Testis (tissue), 3 donors: ENCODE measurements around the gene TP53I11. TPM values are rescaled to one million over a fixed set of nuclear protein-coding genes. Genes with fewer than 3 reads are reported as not detected.

ENCODE experiments used
- DNase-seq: peaks from one replicate; pipeline ENCODE4 v3.0.0-alpha.2; 2019
- H3K27ac ChIP-seq, 2 donors: fragments of 200-600 bp; sonication (generic); one replicate each; pipeline ENCODE4 v1.5.1; 2019
- H3K27me3 ChIP-seq: fragments of 200-600 bp; sonication (generic); one replicate; pipeline ENCODE4 v1.5.1; 2019
- H3K36me3 ChIP-seq: fragments of 200-600 bp; sonication (generic); one replicate; pipeline ENCODE4 v1.5.1; 2017; ENCODE audit warnings: low read depth; ENCODE audit errors: missing control alignments
- H3K4me1 ChIP-seq: fragments of 200-600 bp; sonication (generic); one replicate; pipeline ENCODE4 v1.5.1; 2019
- H3K4me3 ChIP-seq, 2 donors: fragments of 200-600 bp; sonication (generic); one replicate each; pipeline ENCODE4 v1.5.1; 2017 to 2019
- H3K9me3 ChIP-seq: fragments of 200-600 bp; sonication (generic); one replicate; pipeline ENCODE4 v1.5.1; 2017
- POLR2A ChIP-seq: fragments of 450-650 bp; IDR thresholded peaks from one replicate; pipeline ENCODE4 v1.6.1; 2017; ENCODE audit warnings: antibody characterized with exemption, mild to moderate bottlenecking, moderate library complexity
- WGBS, 2 donors: methylation state at CpG; one replicate each; pipeline ENCODE4 v1.1.5; 2018; 5-methylcytosine and 5-hydroxymethylcytosine counted together
- intact Hi-C: fragments of 100-400 bp; cut with DNase I; formaldehyde crosslinking; loops from one replicate; pipeline ENCODE4 v1.15.1; 2023; ENCODE audit warnings: low total_unique reads
- polyA plus RNA-seq: library from polyadenylated mRNA; stranded (reverse); fragments of 350-450 nt; fragmentation: Illumina TruSeq; extraction: RNeasy Lipid Tissue Mini Kit (QIAGEN cat#74804); gene quantifications from one replicate; pipeline ENCODE4 v1.2.3, GENCODE V29; 2014; ENCODE audit warnings: low read depth, low replicate concordance; ENCODE audit not compliant: insufficient read depth
- total RNA-seq, 2 donors: library from RNA; depleted of rRNA; stranded (reverse); fragments of >200 nt; gene quantifications; one replicate each; pipeline ENCODE4 v1.2.3, GENCODE V29; 2016
- TF ChIP-seq, protein P1 (sequence below), 3 experiments: fragments of 450-650 bp in 2 of 3; fragments of 200-600 bp in 1 of 3; sonication (generic) in 1 of 3; IDR thresholded peaks; one replicate each; pipeline ENCODE4 v1.5.1; 2016 to 2019; ENCODE audit warnings: antibody characterized with exemption in 3 of 3, mild to moderate bottlenecking in 2 of 3, moderate library complexity in 1 of 3

The TP53I11 gene
- total and polyA plus RNA-seq, 3 donors from 2014 or later = 19.9 to 29.7 (median 28.7) TPM

DNA sequence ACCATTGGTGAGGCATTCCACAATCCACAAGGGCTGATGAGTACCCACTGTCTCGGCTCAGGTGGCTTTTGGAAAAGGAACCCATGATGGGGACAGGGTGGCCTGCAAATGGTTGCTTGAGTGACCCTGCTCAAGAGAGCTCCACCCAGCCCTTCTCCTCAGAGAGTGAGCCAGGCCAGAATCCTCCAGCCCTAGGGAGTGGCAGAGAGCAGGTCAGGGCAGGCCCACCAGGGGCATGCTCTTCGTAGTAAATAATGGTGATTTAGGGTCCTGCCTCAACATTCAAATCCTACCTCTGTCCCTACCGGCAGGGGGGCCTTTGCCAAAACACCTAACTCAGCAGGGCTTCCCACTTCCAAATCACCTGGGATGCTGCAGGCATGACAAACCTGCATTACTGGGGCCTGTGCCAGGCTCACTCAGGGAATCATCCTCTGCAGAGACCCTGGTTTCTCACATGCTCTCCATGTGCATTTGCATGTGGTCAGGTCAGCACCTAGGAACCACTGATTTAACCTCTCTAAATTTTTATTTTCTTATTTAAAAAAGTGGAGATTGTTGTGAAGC, 17.3 kb upstream of the TP53I11 start:
- intact Hi-C loops = no loop called here

DNA sequence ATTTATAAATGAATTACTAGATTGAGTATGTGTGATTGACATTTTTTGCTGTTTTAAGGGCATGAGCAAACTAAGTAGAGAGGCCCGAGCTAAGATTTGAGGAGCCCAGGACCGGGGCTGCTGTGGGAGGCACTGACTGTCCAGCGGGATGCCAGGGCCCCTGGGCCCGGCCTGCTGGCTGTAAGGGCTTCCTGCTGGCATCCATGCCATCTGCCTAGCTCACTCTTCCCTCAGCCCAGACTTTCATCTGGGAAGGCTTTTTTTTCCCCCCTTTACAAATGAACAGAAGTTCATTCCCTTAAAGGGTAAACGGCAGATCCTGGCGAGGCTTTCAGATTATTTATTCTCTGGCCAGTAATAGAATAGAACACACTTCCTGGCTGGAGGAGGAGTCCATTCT, 16.0 kb upstream of the TP53I11 start:
- Histone ChIP-seq H3K9me3 (no peaks in the 10 kb centered on the region), H3K36me3 (no peaks in the 10 kb centered on the region), H3K4me3 (no peak overlapping the region), H3K4me1 (no peaks in the 10 kb centered on the region), H3K27me3 (no peaks in the 10 kb centered on the region), H3K27ac (no peak overlapping the region)
- no peak for DNase-seq
- TF ChIP-seq, protein P1, sequence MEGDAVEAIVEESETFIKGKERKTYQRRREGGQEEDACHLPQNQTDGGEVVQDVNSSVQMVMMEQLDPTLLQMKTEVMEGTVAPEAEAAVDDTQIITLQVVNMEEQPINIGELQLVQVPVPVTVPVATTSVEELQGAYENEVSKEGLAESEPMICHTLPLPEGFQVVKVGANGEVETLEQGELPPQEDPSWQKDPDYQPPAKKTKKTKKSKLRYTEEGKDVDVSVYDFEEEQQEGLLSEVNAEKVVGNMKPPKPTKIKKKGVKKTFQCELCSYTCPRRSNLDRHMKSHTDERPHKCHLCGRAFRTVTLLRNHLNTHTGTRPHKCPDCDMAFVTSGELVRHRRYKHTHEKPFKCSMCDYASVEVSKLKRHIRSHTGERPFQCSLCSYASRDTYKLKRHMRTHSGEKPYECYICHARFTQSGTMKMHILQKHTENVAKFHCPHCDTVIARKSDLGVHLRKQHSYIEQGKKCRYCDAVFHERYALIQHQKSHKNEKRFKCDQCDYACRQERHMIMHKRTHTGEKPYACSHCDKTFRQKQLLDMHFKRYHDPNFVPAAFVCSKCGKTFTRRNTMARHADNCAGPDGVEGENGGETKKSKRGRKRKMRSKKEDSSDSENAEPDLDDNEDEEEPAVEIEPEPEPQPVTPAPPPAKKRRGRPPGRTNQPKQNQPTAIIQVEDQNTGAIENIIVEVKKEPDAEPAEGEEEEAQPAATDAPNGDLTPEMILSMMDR (IDR thresholded peaks at IDR 0.05) = no peak
- no peak for TF ChIP-seq POLR2A
- WGBS, 2 donors = 85 to 89% methylated on average over 6 of the region's 6 CpGs
- intact Hi-C loops = no loop called here

More for the DNA sequence above, 17.3 kb upstream of the TP53I11 start:
- Histone ChIP-seq H3K27ac (no peak overlapping the region), H3K4me3 (no peak overlapping the region), H3K27me3 (no peaks in the 10 kb centered on the region), H3K36me3 (no peaks in the 10 kb centered on the region), H3K4me1 (no peaks in the 10 kb centered on the region), H3K9me3 (no peaks in the 10 kb centered on the region)
- no peak for DNase-seq
- TF ChIP-seq, protein P1 (IDR thresholded peaks at IDR 0.05) = no peak
- TF ChIP-seq POLR2A = no peak
- WGBS, 2 donors = 85 to 96% methylated on average over 2 to 3 of the region's 3 CpGs

DNA sequence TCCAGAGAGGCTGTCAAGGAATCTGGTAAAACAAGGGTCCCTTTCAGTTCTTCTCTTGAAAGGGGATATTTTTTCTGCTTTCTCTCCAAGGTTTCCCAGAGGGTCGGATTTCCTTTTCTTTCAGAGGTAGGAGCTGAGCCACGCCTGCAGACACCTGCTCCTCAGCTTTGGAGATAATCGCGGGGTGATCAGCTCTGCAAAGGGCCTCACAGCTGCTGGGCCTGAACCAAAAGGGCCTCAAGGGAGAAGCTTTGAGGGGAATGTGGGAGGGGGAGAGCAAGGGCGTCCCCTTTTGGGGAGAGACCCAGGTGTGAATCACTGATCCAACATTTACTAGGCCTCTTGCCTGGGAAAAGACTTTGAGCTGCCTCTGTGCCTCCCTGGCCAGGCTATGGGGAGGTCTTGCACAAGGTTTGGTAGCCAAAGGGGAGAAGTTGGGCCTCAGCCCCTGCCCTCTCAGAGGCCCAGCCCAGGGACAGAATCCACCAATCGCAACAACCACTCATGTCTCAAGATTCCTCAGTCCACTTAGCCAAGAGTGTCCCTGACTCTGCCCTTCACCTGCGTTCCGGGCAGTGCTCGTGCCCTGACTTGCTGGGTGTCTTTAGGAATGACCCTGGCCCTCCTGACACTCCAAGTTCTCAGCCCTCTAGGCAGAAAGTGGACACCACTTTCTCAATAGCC, 14.0 kb upstream of the TP53I11 start:
- no peak overlapping the region for H3K27ac ChIP-seq

DNA sequence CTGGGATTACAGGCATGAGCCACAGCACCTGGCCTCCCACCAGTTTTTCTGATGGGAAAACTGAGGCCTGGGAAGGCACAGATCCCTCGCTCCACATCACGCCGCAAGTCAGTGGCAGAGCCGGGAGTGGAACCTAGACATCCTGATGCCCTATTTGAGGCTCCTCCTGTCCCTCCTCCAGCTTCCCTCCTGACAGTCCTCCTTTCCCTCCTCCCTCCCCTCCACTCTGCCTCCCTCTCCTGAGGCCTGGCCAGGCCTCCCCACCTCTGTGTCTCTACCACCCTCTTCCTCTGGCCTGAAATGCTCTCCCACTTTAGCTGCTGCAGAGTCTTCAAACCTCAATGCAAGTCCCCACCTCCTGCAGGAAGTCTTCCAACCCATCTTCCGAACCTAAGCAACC, 13.3 kb upstream of the TP53I11 start:
- intact Hi-C loops = no loop called here
- no peak overlapping the region for H3K4me3 ChIP-seq
- H3K27ac ChIP-seq = no peak overlapping the region
- no peaks in the 10 kb centered on the region for H3K9me3 ChIP-seq
- WGBS, 2 donors = 89 to 90% methylated on average over 5 of the region's 5 CpGs
- no peaks in the 10 kb centered on the region for H3K36me3 ChIP-seq
- no peak for TF ChIP-seq POLR2A
- TF ChIP-seq, protein P1 (IDR thresholded peaks at IDR 0.05) = no peak
- no peaks in the 10 kb centered on the region for H3K4me1 ChIP-seq
- DNase-seq = no peak
- H3K27me3 ChIP-seq = no peaks in the 10 kb centered on the region

More for the DNA sequence above, 14.0 kb upstream of the TP53I11 start:
- Histone ChIP-seq H3K9me3 (no peaks in the 10 kb centered on the region), H3K4me3 (no peak overlapping the region), H3K36me3 (no peaks in the 10 kb centered on the region), H3K27me3 (no peaks in the 10 kb centered on the region), H3K4me1 (no peaks in the 10 kb centered on the region)
- intact Hi-C loops = no loop called here
- DNase-seq = no peak
- 75 to 86% methylated on average over 9 of the region's 9 CpGs for WGBS, 2 donors
- no peak for TF ChIP-seq POLR2A
- TF ChIP-seq, protein P1 (IDR thresholded peaks at IDR 0.05) = no peak

DNA sequence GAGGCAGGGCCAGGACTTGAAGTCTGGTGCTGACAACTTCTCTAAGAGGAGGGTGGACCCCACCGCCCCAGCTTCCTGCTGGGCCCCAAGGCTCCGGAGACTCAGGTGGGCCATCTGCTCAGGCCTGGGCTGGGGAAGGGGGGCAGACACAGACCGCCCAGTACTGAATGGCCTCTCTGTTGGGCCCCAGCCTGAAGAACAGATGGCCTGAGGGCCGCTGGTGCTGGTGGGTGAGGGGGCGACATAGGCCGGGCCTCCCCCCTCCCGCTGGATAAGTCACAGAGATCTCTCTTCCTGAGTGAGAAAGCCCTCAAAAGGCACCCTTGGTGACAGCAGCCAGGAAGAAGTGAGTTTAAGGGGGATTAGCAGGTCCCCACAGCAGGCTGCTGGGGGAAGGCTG, 12.5 kb upstream of the TP53I11 start:
- no peaks in the 10 kb centered on the region for H3K9me3 ChIP-seq
- no peaks in the 10 kb centered on the region for H3K4me1 ChIP-seq
- H3K27ac ChIP-seq = no peak overlapping the region
- no peak for DNase-seq
- intact Hi-C loops = no loop called here
- no peak for TF ChIP-seq POLR2A
- TF ChIP-seq, protein P1 (IDR thresholded peaks at IDR 0.05) = no peak
- H3K4me3 ChIP-seq = no peak overlapping the region
- H3K27me3 ChIP-seq = no peaks in the 10 kb centered on the region
- WGBS, 2 donors = 81 to 100% methylated on average over 2 to 7 of the region's 7 CpGs
- H3K36me3 ChIP-seq = no peaks in the 10 kb centered on the region
